DOHH2 (cell line): ENCODE data around the gene TRIM54.

Source experiments
- H3F3A ChIP-seq: fragments of 200-600 bp; sonication (generic), shearing (Covaris generic); 2 replicates; pipeline ENCODE4 v1.6.0; 2016; ENCODE audit warnings: antibody characterized with exemption, mild to moderate bottlenecking; ENCODE audit not compliant: control insufficient read depth, insufficient read depth
- H3K27ac ChIP-seq: fragments of 200-600 bp; sonication (generic); 2 replicates; pipeline ENCODE4 v1.5.1; 2014; ENCODE audit warnings: low read depth, mild to moderate bottlenecking, low read length, moderate library complexity
- H3K27me3 ChIP-seq: fragments of 200-600 bp; sonication (generic); 2 replicates; pipeline ENCODE4 v1.6.1; 2014; ENCODE audit warnings: mild to moderate bottlenecking, low read length, mixed read lengths; ENCODE audit not compliant: control insufficient read depth
- H3K36me3 ChIP-seq: fragments of 200-600 bp; sonication (generic); 2 replicates; pipeline ENCODE4 v1.6.1; 2014; ENCODE audit warnings: mild to moderate bottlenecking, low read length, moderate library complexity, mixed read lengths; ENCODE audit not compliant: control insufficient read depth
- H3K4me1 ChIP-seq: fragments of 200-600 bp; sonication (generic); 2 replicates; pipeline ENCODE4 v1.6.1; 2014; ENCODE audit warnings: mild to moderate bottlenecking, low read length, mixed read lengths; ENCODE audit not compliant: control insufficient read depth
- H3K4me2 ChIP-seq: fragments of 200-600 bp; sonication (generic); 2 replicates; pipeline ENCODE4 v1.6.0; 2014; ENCODE audit warnings: mild to moderate bottlenecking, low read length, moderate library complexity
- H3K4me3 ChIP-seq: fragments of 200-600 bp; sonication (generic); 2 replicates; pipeline ENCODE4 v1.5.1; 2014; ENCODE audit warnings: mild to moderate bottlenecking, low read length, mixed read lengths
- H3K79me2 ChIP-seq: fragments of 200-600 bp; sonication (generic); 2 replicates; pipeline ENCODE4 v1.6.1; 2014; ENCODE audit warnings: mild to moderate bottlenecking, low read length, mixed read lengths; ENCODE audit not compliant: control insufficient read depth
- H3K9me2 ChIP-seq: fragments of 200-600 bp; sonication (generic); replicated peaks from 2 replicates; pipeline ENCODE4 v1.6.1; 2014; ENCODE audit warnings: mild to moderate bottlenecking, low read length, mixed read lengths; ENCODE audit not compliant: control insufficient read depth
- H3K9me3 ChIP-seq: fragments of 200-600 bp; sonication (generic); 2 replicates; pipeline ENCODE4 v1.6.1; 2014; ENCODE audit warnings: antibody characterized with exemption, low read length, mixed read lengths; ENCODE audit not compliant: control insufficient read depth, insufficient read depth
- H4K20me1 ChIP-seq: fragments of 200-600 bp; sonication (generic); 2 replicates; pipeline ENCODE4 v1.6.0; 2014; ENCODE audit warnings: low read depth, mild to moderate bottlenecking, antibody characterized with exemption, low read length, moderate library complexity; ENCODE audit not compliant: control insufficient read depth, insufficient read depth
- CTCF ChIP-seq: fragments of 200-600 bp; sonication (generic); IDR thresholded peaks from one replicate; pipeline ENCODE4 v1.5.1; 2014; ENCODE audit warnings: antibody characterized with exemption, mild to moderate bottlenecking, low read depth, low read length; ENCODE audit not compliant: poor library complexity, severe bottlenecking
- EZH2phosphoT487 ChIP-seq: fragments of 200-600 bp; sonication (generic); IDR thresholded peaks from 2 replicates; pipeline ENCODE4 v1.6.1; 2017; ENCODE audit warnings: borderline replicate concordance, mild to moderate bottlenecking, antibody characterized with exemption, low read length, moderate library complexity, mixed read lengths

Gene TRIM54

GRCh38 chr2:27313882-27314645 is 31.8 kb downstream of the TRIM54 start:
- Histone ChIP-seq H3K79me2 (no peaks in the 10 kb centered on the region), H3K9me3 (no peaks in the 10 kb centered on the region)
- no peak for TF ChIP-seq EZH2phosphoT487
- TF ChIP-seq CTCF = no peak

DNA sequence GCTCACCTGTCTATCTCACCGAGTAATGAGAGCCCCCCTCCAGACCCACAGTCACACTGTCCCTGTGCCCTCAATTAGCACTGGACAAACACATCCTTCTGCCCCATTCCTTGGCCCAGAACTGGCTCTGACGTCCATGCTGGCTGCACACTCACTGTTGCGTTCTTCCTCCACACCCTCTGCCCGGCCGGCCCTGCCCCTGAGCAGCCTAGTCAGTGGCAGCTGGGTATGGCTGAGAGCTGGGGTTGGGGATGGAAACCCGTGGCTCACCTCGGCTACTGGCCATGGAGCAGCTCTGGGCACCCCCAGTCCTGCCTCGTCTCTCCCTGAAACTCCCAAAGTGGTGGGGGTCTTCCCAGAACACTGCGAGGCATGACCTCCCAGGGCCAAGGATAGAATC is 32.5 kb downstream of the TRIM54 start:
- Histone ChIP-seq H3K4me3 (no peak overlapping the region), H3K4me1 (no peaks in the 10 kb centered on the region), H3K36me3 (peaks cover under 1% of the 10 kb centered on the region), H3K9me3 (no peaks in the 10 kb centered on the region), H4K20me1 (no peaks in the 10 kb centered on the region), H3K4me2 (no peak overlapping the region), H3F3A (no peaks in the 10 kb centered on the region), H3K79me2 (no peaks in the 10 kb centered on the region), H3K9me2 (no peaks in the 10 kb centered on the region), H3K27ac (no peak overlapping the region), H3K27me3 (no peaks in the 10 kb centered on the region)
- TF ChIP-seq CTCF = no peak

More at GRCh38 chr2:27313882-27314645, 31.8 kb downstream of the TRIM54 start:
- H4K20me1 ChIP-seq = no peaks in the 10 kb centered on the region
- H3F3A ChIP-seq = no peaks in the 10 kb centered on the region
- no peaks in the 10 kb centered on the region for H3K9me2 ChIP-seq
- no peak overlapping the region for H3K4me3 ChIP-seq
- H3K27me3 ChIP-seq = no peaks in the 10 kb centered on the region
- no peak overlapping the region for H3K27ac ChIP-seq
- H3K4me1 ChIP-seq = no peaks in the 10 kb centered on the region
- no peak overlapping the region for H3K4me2 ChIP-seq
- H3K36me3 ChIP-seq = peaks cover 3% of the 10 kb centered on the region

DNA sequence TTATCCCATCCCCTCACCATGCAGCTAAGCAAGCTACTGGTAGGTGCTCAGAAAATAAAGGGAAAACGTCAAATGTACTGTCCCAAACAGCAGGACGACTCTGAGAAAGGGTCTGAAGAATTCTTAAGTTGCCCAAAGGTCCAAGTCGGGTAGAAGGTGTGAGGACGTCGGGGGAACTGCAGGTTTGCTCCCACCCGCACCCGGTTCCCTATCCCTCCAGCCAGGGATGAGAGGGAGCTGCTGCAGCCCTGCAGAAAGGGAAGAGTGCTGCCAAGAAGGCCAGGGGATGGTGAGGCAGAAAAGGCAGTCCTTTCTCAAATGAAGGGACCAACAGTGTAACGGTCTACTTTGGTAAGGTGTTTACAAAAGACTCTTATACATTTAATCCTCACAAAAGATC is 32.9 kb downstream of the TRIM54 start:
- no peaks in the 10 kb centered on the region for H3K9me3 ChIP-seq
- no peaks in the 10 kb centered on the region for H4K20me1 ChIP-seq
- H3K4me2 ChIP-seq = no peak overlapping the region
- TF ChIP-seq EZH2phosphoT487 = no peak
- TF ChIP-seq CTCF = no peak
- no peaks in the 10 kb centered on the region for H3K9me2 ChIP-seq
- H3K36me3 ChIP-seq = no peaks in the 10 kb centered on the region; the same call in 1 of the 2 replicates
- no peak overlapping the region for H3K27ac ChIP-seq
- no peaks in the 10 kb centered on the region for H3K27me3 ChIP-seq
- no peaks in the 10 kb centered on the region for H3K79me2 ChIP-seq
- H3K4me3 ChIP-seq = no peak overlapping the region
- H3F3A ChIP-seq = no peaks in the 10 kb centered on the region
- H3K4me1 ChIP-seq = no peaks in the 10 kb centered on the region
